ENCODE results near the gene RPS6KA2.
"Not testable (repeated sequence)": the region's sequence is repeated elsewhere in the genome, so short reads cannot be mapped to it uniquely, and the experiment has no call there.

The RPS6KA2 gene

DNA sequence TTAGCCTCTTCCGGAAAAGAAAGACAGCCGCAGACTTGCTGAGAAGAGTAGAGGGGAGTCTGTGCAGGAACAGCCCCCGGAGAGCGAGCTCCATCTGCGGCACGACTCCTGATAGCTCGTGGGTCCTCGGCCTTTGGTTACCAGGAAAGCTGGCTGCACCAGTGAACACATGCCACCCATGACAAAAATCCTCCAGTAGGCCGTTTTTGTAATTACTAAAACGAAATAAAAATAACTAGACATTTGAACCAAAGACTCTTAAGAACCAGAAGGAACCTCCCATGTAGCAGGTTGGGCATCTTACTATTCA is 82.8 kb downstream of the RPS6KA2 start:
- no peaks in the 10 kb centered on the region for H3K36me3 ChIP-seq (ENCODE audit: control insufficient read depth, insufficient read depth, low read length)
- no peak overlapping the region for H3K27ac ChIP-seq (ENCODE audit: low read depth, low read length)
- H3K9me3 ChIP-seq (ENCODE audit: control insufficient read depth, insufficient read depth, low read depth, low read length): no peaks in the 10 kb centered on the region
- no peaks in the 10 kb centered on the region for H3K27me3 ChIP-seq (ENCODE audit: control insufficient read depth, insufficient read depth, low read length)
- H3K4me3 ChIP-seq (ENCODE audit: low read depth, low read length): no peak overlapping the region
- H3K9ac ChIP-seq (ENCODE audit: low read length): no peak overlapping the region
- peaks cover 30% of the 10 kb centered on the region for H3K4me1 ChIP-seq (ENCODE audit: control insufficient read depth, insufficient read depth, low read length)

- Histone ChIP-seq H3K27me3 (ENCODE audit: control insufficient read depth, insufficient read depth, low read length) (no peaks in the 10 kb centered on the region), H3K4me3 (ENCODE audit: low read depth, low read length) (no peak overlapping the region)
These were observed 83.3 kb downstream of the RPS6KA2 start for GRCh38 chr6:166543603-166544295.

DNA sequence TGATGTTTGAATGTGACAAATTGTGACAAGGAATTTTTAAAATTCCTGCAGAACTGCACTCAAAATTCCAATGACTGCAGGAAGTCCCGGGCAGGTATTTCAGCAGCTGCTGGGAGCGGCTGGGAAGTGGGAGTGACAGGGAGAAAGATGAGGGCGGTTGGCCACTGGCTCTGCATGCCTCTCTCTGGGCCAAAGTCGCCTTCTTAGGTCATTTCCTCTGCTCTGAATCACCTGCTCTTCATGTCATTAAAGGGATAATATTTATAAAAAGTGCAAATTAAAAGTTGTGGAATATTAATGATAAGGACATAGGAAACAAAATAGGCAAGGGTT is 84.5 kb downstream of the RPS6KA2 start:
- no peak overlapping the region for H3K4me3 ChIP-seq (ENCODE audit: low read depth, low read length)
- no peaks in the 10 kb centered on the region for H3K27me3 ChIP-seq (ENCODE audit: control insufficient read depth, insufficient read depth, low read length)
- peaks cover 30% of the 10 kb centered on the region for H3K4me1 ChIP-seq (ENCODE audit: control insufficient read depth, insufficient read depth, low read length)
- H3K27ac ChIP-seq (ENCODE audit: low read depth, low read length): no peak overlapping the region
- H3K9me3 ChIP-seq (ENCODE audit: control insufficient read depth, insufficient read depth, low read depth, low read length): no peaks in the 10 kb centered on the region
- H3K36me3 ChIP-seq (ENCODE audit: control insufficient read depth, insufficient read depth, low read length): no peaks in the 10 kb centered on the region
- no peak overlapping the region for H3K9ac ChIP-seq (ENCODE audit: low read length)

More at GRCh38 chr6:166543603-166544295, 83.3 kb downstream of the RPS6KA2 start:
- H3K9ac ChIP-seq (ENCODE audit: low read length): no peak overlapping the region
- H3K36me3 ChIP-seq (ENCODE audit: control insufficient read depth, insufficient read depth, low read length): no peaks in the 10 kb centered on the region
- peaks cover 30% of the 10 kb centered on the region for H3K4me1 ChIP-seq (ENCODE audit: control insufficient read depth, insufficient read depth, low read length)
- no peaks in the 10 kb centered on the region for H3K9me3 ChIP-seq (ENCODE audit: control insufficient read depth, insufficient read depth, low read depth, low read length)
- H3K27ac ChIP-seq (ENCODE audit: low read depth, low read length): no peak overlapping the region

DNA sequence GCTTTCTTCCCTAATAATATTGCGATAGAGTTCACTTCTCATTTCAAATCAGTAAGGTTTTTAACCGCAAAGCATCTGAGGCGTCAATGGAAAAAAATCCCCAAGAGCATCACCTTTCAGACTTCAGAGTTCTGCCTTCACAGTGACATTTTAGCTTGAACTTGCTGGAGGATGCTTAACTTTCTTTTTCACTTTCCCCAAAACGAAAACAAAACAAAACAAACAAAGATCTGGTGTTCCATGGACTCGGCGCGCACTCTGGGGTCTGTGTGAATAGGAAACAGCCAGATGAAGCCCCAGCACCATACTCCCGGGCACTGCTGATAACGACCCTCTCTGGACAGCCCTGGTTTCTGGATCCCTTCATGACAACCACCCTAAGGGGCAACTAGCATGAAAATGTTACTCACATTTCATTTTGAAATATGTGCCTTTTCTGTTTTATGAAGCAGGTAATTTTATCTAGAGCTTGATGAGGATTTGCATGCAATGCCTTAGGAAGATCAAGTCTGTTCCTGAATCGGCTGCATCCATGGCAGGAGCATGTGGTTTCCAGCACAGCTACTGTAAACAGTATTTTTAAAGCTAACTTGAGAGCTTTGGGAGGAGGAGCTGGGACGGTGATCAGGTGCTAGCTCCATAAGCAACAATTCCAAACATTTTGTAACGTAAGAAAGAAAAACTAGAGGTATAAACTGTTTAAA is 85.0 kb downstream of the RPS6KA2 start:
- H3K27ac ChIP-seq (ENCODE audit: low read depth, low read length): peak overlapping the region; percentile 23; the same call in 1 of the 2 replicates
- no peaks in the 10 kb centered on the region for H3K27me3 ChIP-seq (ENCODE audit: control insufficient read depth, insufficient read depth, low read length)
- no peaks in the 10 kb centered on the region for H3K9me3 ChIP-seq (ENCODE audit: control insufficient read depth, insufficient read depth, low read depth, low read length)
- no peak overlapping the region for H3K9ac ChIP-seq (ENCODE audit: low read length)
- no peaks in the 10 kb centered on the region for H3K36me3 ChIP-seq (ENCODE audit: control insufficient read depth, insufficient read depth, low read length)
- H3K4me1 ChIP-seq (ENCODE audit: control insufficient read depth, insufficient read depth, low read length): peaks cover 30% of the 10 kb centered on the region
- H3K4me3 ChIP-seq (ENCODE audit: low read depth, low read length): no peak overlapping the region

DNA sequence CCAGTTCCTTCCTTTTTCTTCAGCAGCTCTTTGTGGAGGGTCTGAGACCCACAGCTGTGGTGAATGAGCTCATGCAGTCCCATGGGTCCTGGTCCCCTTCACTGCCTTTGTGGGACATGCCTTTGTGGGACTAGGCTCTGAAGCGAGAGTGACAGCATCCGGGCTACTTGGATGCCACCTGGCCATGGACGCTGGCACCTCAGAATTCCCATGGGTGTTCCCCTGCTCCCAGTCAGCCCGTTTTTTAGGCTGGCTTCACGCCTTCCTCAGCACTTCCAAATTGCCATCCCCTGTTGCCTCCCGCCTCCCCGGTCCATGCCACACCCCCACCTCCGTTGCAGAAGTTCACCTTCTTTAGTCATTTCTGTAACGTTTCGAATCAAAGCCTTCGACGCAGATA is 85.7 kb downstream of the RPS6KA2 start:
- no peaks in the 10 kb centered on the region for H3K36me3 ChIP-seq (ENCODE audit: control insufficient read depth, insufficient read depth, low read length)
- no peaks in the 10 kb centered on the region for H3K27me3 ChIP-seq (ENCODE audit: control insufficient read depth, insufficient read depth, low read length)
- no peak overlapping the region for H3K4me3 ChIP-seq (ENCODE audit: low read depth, low read length)
- H3K4me1 ChIP-seq (ENCODE audit: control insufficient read depth, insufficient read depth, low read length): peaks cover 30% of the 10 kb centered on the region
- no peak overlapping the region for H3K9ac ChIP-seq (ENCODE audit: low read length)
- H3K27ac ChIP-seq (ENCODE audit: low read depth, low read length): no peak overlapping the region
- no peaks in the 10 kb centered on the region for H3K9me3 ChIP-seq (ENCODE audit: control insufficient read depth, insufficient read depth, low read depth, low read length)

GRCh38 chr6:166540631-166541331 is 86.3 kb downstream of the RPS6KA2 start:
- Histone ChIP-seq H3K4me3 (ENCODE audit: low read depth, low read length) (no peak overlapping the region), H3K4me1 (ENCODE audit: control insufficient read depth, insufficient read depth, low read length) (peaks cover 30% of the 10 kb centered on the region), H3K9me3 (ENCODE audit: control insufficient read depth, insufficient read depth, low read depth, low read length) (no peaks in the 10 kb centered on the region)

DNA sequence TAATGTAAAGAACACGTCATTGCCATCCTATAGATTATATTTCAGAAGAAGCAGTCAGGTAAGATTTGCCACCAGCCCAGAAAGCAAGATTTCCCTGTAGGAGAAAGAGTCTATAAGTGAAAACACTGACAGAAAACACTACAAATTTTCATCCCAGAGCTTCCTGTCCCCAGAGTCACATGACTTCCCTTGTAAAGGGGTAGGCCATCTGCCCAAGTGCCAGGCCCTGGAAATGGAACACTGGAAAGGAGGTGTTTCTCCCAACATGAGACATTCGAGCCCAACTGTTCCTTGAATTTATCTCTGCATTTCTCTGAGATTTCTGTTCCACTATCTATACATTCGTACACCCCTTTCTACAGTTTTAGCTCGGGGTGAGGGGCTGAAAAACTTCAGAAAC is 87.5 kb downstream of the RPS6KA2 start:
- Histone ChIP-seq H3K4me3 (ENCODE audit: low read depth, low read length) (no peak overlapping the region), H3K27ac (ENCODE audit: low read depth, low read length) (no peak overlapping the region), H3K9ac (ENCODE audit: low read length) (no peak overlapping the region), H3K27me3 (ENCODE audit: control insufficient read depth, insufficient read depth, low read length) (no peaks in the 10 kb centered on the region), H3K9me3 (ENCODE audit: control insufficient read depth, insufficient read depth, low read depth, low read length) (no peaks in the 10 kb centered on the region), H3K36me3 (ENCODE audit: control insufficient read depth, insufficient read depth, low read length) (no peaks in the 10 kb centered on the region), H3K4me1 (ENCODE audit: control insufficient read depth, insufficient read depth, low read length) (peaks cover 30% of the 10 kb centered on the region)

More at GRCh38 chr6:166540631-166541331, 86.3 kb downstream of the RPS6KA2 start:
- no peak overlapping the region for H3K27ac ChIP-seq (ENCODE audit: low read depth, low read length)
- no peak overlapping the region for H3K9ac ChIP-seq (ENCODE audit: low read length)
- no peaks in the 10 kb centered on the region for H3K27me3 ChIP-seq (ENCODE audit: control insufficient read depth, insufficient read depth, low read length)
- no peaks in the 10 kb centered on the region for H3K36me3 ChIP-seq (ENCODE audit: control insufficient read depth, insufficient read depth, low read length)

DNA sequence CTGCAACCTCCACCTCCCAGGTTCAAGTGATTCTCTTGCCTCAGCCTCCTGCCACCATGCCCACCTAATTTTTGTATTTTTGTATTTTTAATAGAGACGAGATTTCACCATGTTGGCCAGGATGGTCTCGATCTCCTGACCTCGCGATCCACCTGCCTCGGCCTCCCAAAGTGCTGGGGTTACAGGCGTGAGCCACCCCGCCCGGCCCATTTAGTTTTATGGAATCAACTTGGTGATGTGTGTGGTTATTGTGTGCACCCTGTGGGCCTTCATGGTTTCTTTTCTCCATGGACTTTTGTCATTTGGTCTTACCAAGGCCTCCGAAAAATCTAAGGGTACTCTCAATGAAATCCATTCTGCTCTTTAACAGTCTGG is 88.1 kb downstream of the RPS6KA2 start:
- H3K4me1 ChIP-seq (ENCODE audit: control insufficient read depth, insufficient read depth, low read length): peaks cover 30% of the 10 kb centered on the region
- not testable (repeated sequence) for H3K4me3 ChIP-seq (ENCODE audit: low read depth, low read length); H3K27me3 ChIP-seq (ENCODE audit: control insufficient read depth, insufficient read depth, low read length); H3K9me3 ChIP-seq (ENCODE audit: control insufficient read depth, insufficient read depth, low read depth, low read length); H3K9ac ChIP-seq (ENCODE audit: low read length); H3K36me3 ChIP-seq (ENCODE audit: control insufficient read depth, insufficient read depth, low read length); H3K27ac ChIP-seq (ENCODE audit: low read depth, low read length)

- peaks cover 30% of the 10 kb centered on the region for H3K4me1 ChIP-seq (ENCODE audit: control insufficient read depth, insufficient read depth, low read length)
- no peak overlapping the region for H3K9ac ChIP-seq (ENCODE audit: low read length)
- H3K4me3 ChIP-seq (ENCODE audit: low read depth, low read length): no peak overlapping the region
- H3K9me3 ChIP-seq (ENCODE audit: control insufficient read depth, insufficient read depth, low read depth, low read length): no peaks in the 10 kb centered on the region
- H3K27ac ChIP-seq (ENCODE audit: low read depth, low read length): no peak overlapping the region
- no peaks in the 10 kb centered on the region for H3K27me3 ChIP-seq (ENCODE audit: control insufficient read depth, insufficient read depth, low read length)
- H3K36me3 ChIP-seq (ENCODE audit: control insufficient read depth, insufficient read depth, low read length): no peaks in the 10 kb centered on the region
These were observed 88.6 kb downstream of the RPS6KA2 start for GRCh38 chr6:166538297-166539010.

GRCh38 chr6:166534658-166535406 is 92.2 kb downstream of the RPS6KA2 start:
- no peak overlapping the region for H3K4me3 ChIP-seq (ENCODE audit: low read depth, low read length)
- H3K36me3 ChIP-seq (ENCODE audit: control insufficient read depth, insufficient read depth, low read length): no peaks in the 10 kb centered on the region; the same call in 1 of the 2 replicates
- no peaks in the 10 kb centered on the region for H3K27me3 ChIP-seq (ENCODE audit: control insufficient read depth, insufficient read depth, low read length)

More at GRCh38 chr6:166534658-166535406, 92.2 kb downstream of the RPS6KA2 start:
- Histone ChIP-seq H3K4me1 (ENCODE audit: control insufficient read depth, insufficient read depth, low read length) (peaks cover 3% of the 10 kb centered on the region), H3K9me3 (ENCODE audit: control insufficient read depth, insufficient read depth, low read depth, low read length) (no peaks in the 10 kb centered on the region), H3K27ac (ENCODE audit: low read depth, low read length) (no peak overlapping the region), H3K9ac (ENCODE audit: low read length) (no peak overlapping the region)
